Endothelial cell of umbilical vein (primary cell): ENCODE results near the gene CREG2. TPM values are rescaled to one million over a fixed set of nuclear protein-coding genes. Genes with fewer than 3 reads are reported as not detected.

Experiments
- BruUV-seq: library from RNA; stranded (reverse); fragments of 400-500 nt; replicated peaks from 2 replicates; lab custom pipeline; 2021; lab: Mats Ljungman, UMichigan
- CTCF ChIA-PET: fragments of 300-600, 350-600 bp; sonication (Branson Sonifier 250); formaldehyde crosslinking; loops from one replicate; lab custom pipeline; 2021; ENCODE audit warnings: antibody characterized with exemption, inconsistent platforms; lab: Charles Lee
- POLR2A ChIA-PET: fragments of 300-600, 350-600 bp; sonication (Branson Sonifier 250); formaldehyde crosslinking; loops from one replicate; lab custom pipeline; 2021; ENCODE audit warnings: antibody characterized with exemption, inconsistent platforms; lab: Charles Lee
- DNase-seq: peaks from one replicate; pipeline ENCODE4 v3.0.0-alpha.2; 2011; ENCODE audit warnings: low read depth, low spot score
- FAIRE-seq: peaks from 2 replicates; lab custom pipeline; 2011; peaks lifted over from hg19 to GRCh38; lab: Jason Lieb, UNC
- H2AFZ ChIP-seq: 2 replicates; pipeline ENCODE4 v1.6.0; 2012; ENCODE audit warnings: low read depth, low read length, control low read depth, inconsistent platforms
- H3K27ac ChIP-seq: 2 replicates; pipeline ENCODE4 v1.5.1; 2011; ENCODE audit warnings: low read depth, mild to moderate bottlenecking, control low read depth, low read length, moderate library complexity; ENCODE audit not compliant: insufficient read depth
- H3K27me3 ChIP-seq, 2 experiments: 2 replicates each; pipeline versions ENCODE4 v1.6.0 to v1.6.1; 2011; ENCODE audit warnings: low read length in 2 of 2, mixed read lengths in 1 of 2; ENCODE audit not compliant: control insufficient read depth in 2 of 2, insufficient read depth in 2 of 2
- H3K36me3 ChIP-seq, 2 experiments: 2 replicates in 1 of 2; 3 replicates in 1 of 2; pipeline ENCODE4 v1.5.1; 2011; ENCODE audit warnings: low read length in 2 of 2, mild to moderate bottlenecking in 1 of 2, moderate library complexity in 1 of 2; ENCODE audit not compliant: control insufficient read depth in 2 of 2, insufficient read depth in 2 of 2; ENCODE audit errors: extremely low read depth in 1 of 2
- H3K4me1 ChIP-seq: 3 replicates; pipeline ENCODE4 v1.5.1; 2011; ENCODE audit warnings: mild to moderate bottlenecking, low read length; ENCODE audit not compliant: control insufficient read depth, insufficient read depth; ENCODE audit errors: extremely low read depth
- H3K4me2 ChIP-seq: 2 replicates; pipeline ENCODE4 v1.6.1; 2011; ENCODE audit warnings: low read length, control low read depth, mixed read lengths; ENCODE audit not compliant: insufficient read depth
- H3K4me3 ChIP-seq, 3 experiments: fragments of 200-600 bp in 1 of 3; sonication (generic), shearing (Covaris generic) in 1 of 3; replicated peaks in 1 of 3; 2 replicates each; pipeline ENCODE4 v1.5.1; 2011 to 2016; ENCODE audit warnings: control low read depth in 3 of 3, low read length in 3 of 3, mild to moderate bottlenecking in 2 of 3, inconsistent platforms in 1 of 3, low read depth in 1 of 3, moderate library complexity in 1 of 3; ENCODE audit not compliant: insufficient read depth in 1 of 3
- H3K79me2 ChIP-seq: 2 replicates; pipeline ENCODE4 v1.6.0; 2012; ENCODE audit warnings: low read length, inconsistent platforms; ENCODE audit not compliant: control insufficient read depth, insufficient read depth
- H3K9ac ChIP-seq: replicated peaks from 2 replicates; pipeline ENCODE3; 2011; ENCODE audit warnings: low read length, control low read depth; ENCODE audit not compliant: insufficient read depth; ENCODE audit errors: extremely low read depth
- H3K9me1 ChIP-seq: replicated peaks from 3 replicates; pipeline ENCODE4 v1.6.0; 2011; ENCODE audit warnings: mild to moderate bottlenecking, low read length; ENCODE audit not compliant: control insufficient read depth, insufficient read depth; ENCODE audit errors: extremely low read depth
- H3K9me3 ChIP-seq: replicated peaks from 2 replicates; pipeline ENCODE4 v1.5.1; 2012; ENCODE audit warnings: low read length, inconsistent platforms; ENCODE audit not compliant: control insufficient read depth, insufficient read depth
- H4K20me1 ChIP-seq: replicated peaks from 2 replicates; pipeline ENCODE3; 2011; ENCODE audit warnings: mild to moderate bottlenecking, low read length; ENCODE audit not compliant: control insufficient read depth, insufficient read depth; ENCODE audit errors: extremely low read depth
- CTCF ChIP-seq, 2 donors: IDR thresholded peaks; 1 replicate in 1 of 2; 2 replicates in 1 of 2; pipeline ENCODE4 v1.5.1; 2011; ENCODE audit warnings: low read length in 2 of 2, mild to moderate bottlenecking in 2 of 2, moderate library complexity in 2 of 2, control low read depth in 1 of 2, inconsistent platforms in 1 of 2, low read depth in 1 of 2; ENCODE audit not compliant: insufficient read depth in 1 of 2; ENCODE audit errors: extremely low read depth in 1 of 2
- EZH2 ChIP-seq: IDR thresholded peaks from 2 replicates; pipeline ENCODE4 v1.6.1; 2012; ENCODE audit warnings: borderline replicate concordance, low read depth, mild to moderate bottlenecking, moderate library complexity, low read length, inconsistent platforms; ENCODE audit not compliant: severe bottlenecking
- FOS ChIP-seq: IDR thresholded peaks from 2 replicates; pipeline ENCODE4 v1.6.1; 2011; ENCODE audit warnings: mild to moderate bottlenecking, low read length, moderate library complexity, borderline replicate concordance; ENCODE audit not compliant: insufficient read depth
- GATA2 ChIP-seq: IDR thresholded peaks from 2 replicates; pipeline ENCODE4 v1.7.0; 2011; ENCODE audit warnings: low read depth, mild to moderate bottlenecking, moderate library complexity, mixed read lengths, low read length; ENCODE audit not compliant: insufficient read length, insufficient read depth
- JUN ChIP-seq: IDR thresholded peaks from 2 replicates; pipeline ENCODE4 v1.6.1; 2011; ENCODE audit warnings: borderline replicate concordance, low read depth; ENCODE audit not compliant: insufficient read length, insufficient read depth
- MAX ChIP-seq: IDR thresholded peaks from 2 replicates; pipeline ENCODE4 v1.6.1; 2011; ENCODE audit not compliant: insufficient read depth, insufficient read length
- MYC ChIP-seq: IDR thresholded peaks from one replicate; pipeline ENCODE4 v1.6.1; 2011; ENCODE audit warnings: mild to moderate bottlenecking, low read depth, low read length
- POLR2A ChIP-seq: IDR thresholded peaks from 2 replicates; pipeline ENCODE4 v1.6.1; 2012; ENCODE audit warnings: low read depth, mild to moderate bottlenecking, control low read depth, low read length
- POLR2AphosphoS5 ChIP-seq: IDR thresholded peaks from 2 replicates; pipeline ENCODE4 v1.6.1; 2012; ENCODE audit warnings: low read depth, mild to moderate bottlenecking, control low read depth, low read length, moderate library complexity; ENCODE audit not compliant: insufficient read depth
- dilution Hi-C: fragments of 300-500 bp; cut with MboI; formaldehyde crosslinking; loops from one replicate; pipeline ENCODE4 v1.15.0; 2019; ENCODE audit warnings: low sequenced_read_pairs; ENCODE audit not compliant: extremely low pct_ligation_motif_present
- intact Hi-C: fragments of 100-400 bp; cut with micrococcal nuclease; formaldehyde crosslinking; loops from one replicate; pipeline ENCODE4 v1.10.0; 2022
- polyA plus RNA-seq, 4 experiments: library from polyadenylated mRNA; depleted of rRNA in 3 of 4; stranded (reverse) in 3 of 4; unstranded in 1 of 4; fragments of >200 nt; gene quantifications; 2 replicates each; pipeline versions ENCODE4 v1.2.1 to v1.2.3, GENCODE V29; 2011 to 2012; ENCODE audit warnings: missing spikeins in 1 of 4
- total RNA-seq: library from RNA; stranded (reverse); gene quantifications from 2 replicates; pipeline ENCODE4 v1.2.3, GENCODE V29; 2021

The CREG2 gene
- total and polyA plus RNA-seq, 2 donors (not counting 3 experiments of a cell fraction or from before 2014, with no cell fraction given), result 0.48 to 2.0 TPM

- Histone ChIP-seq H4K20me1 (peaks cover 6% of the 10 kb centered on the region), H3K9ac (no peak overlapping the region), H3K36me3 (no peaks in the 10 kb centered on the region), H3K9me1 (no peaks in the 10 kb centered on the region), H3K4me1 (peaks cover 19% of the 10 kb centered on the region), H3K4me3 (no peak overlapping the region), H2AFZ (no peak overlapping the region), H3K27ac (no peak overlapping the region), H3K27me3 (no peaks in the 10 kb centered on the region), H3K4me2 (no peak overlapping the region), H3K9me3 (no peaks in the 10 kb centered on the region), H3K79me2 (peaks cover 98% of the 10 kb centered on the region)
- BruUV-seq, result no TSS peak
- FAIRE-seq (no peak), DNase-seq (no peak)
- intact Hi-C loops (no loop called here), dilution Hi-C loops (no loop called here)
- CTCF ChIA-PET, result no interaction called here
- POLR2A ChIA-PET, result no interaction called here
- TF ChIP-seq MAX (no peak), GATA2 (no peak), JUN (no peak), FOS (no peak), EZH2 (no peak), POLR2AphosphoS5 (no peak), POLR2A (no peak), MYC (no peak), CTCF (IDR thresholded peaks at IDR 0.05; ENCODE audit: extremely low read depth in 1 of 2, insufficient read depth in 1 of 2, low read depth in 1 of 2, low read length in 2 of 2) (no peak)
These were observed 83.6 kb downstream of the CREG2 start for GRCh38 chr2:101303688-101304087.
